HL-60 (cell line): ENCODE measurements around the gene ANKRD55.
"Not testable (repeated sequence)": the region's sequence is repeated elsewhere in the genome, so short reads cannot be mapped to it uniquely, and the experiment has no call there.

ENCODE experiments used
- DNase-seq, 2 experiments: peaks; one replicate each; pipeline ENCODE4 v3.0.0-alpha.2; 2010 to 2020; ENCODE audit warnings: low read depth in 1 of 2, low spot score in 1 of 2
- H3K27ac ChIP-seq: fragments of 250-450 bp; sonication (Bioruptor Pico); replicated peaks from 2 replicates; pipeline ENCODE4 v1.5.1; 2020; ENCODE audit warnings: mild to moderate bottlenecking, moderate library complexity
- H3K27me3 ChIP-seq: fragments of 250-450 bp; sonication (Bioruptor Pico); 2 replicates; pipeline ENCODE4 v1.5.1; 2021; ENCODE audit warnings: mild to moderate bottlenecking, moderate library complexity; ENCODE audit not compliant: insufficient read depth, poor library complexity, severe bottlenecking
- H3K4me3 ChIP-seq: replicated peaks from 2 replicates; pipeline ENCODE4 v1.5.1; 2011; ENCODE audit warnings: mild to moderate bottlenecking, control low read depth, low read length; ENCODE audit not compliant: insufficient read depth
- CTCF ChIP-seq: IDR thresholded peaks from one replicate; pipeline ENCODE4 v1.5.1; 2011; ENCODE audit warnings: low read length, control low read depth, inconsistent platforms; ENCODE audit not compliant: insufficient read depth
- GABPA ChIP-seq: IDR thresholded peaks from 2 replicates; pipeline ENCODE4 v1.6.1; 2012; ENCODE audit warnings: low read depth
- POLR2AphosphoS5 ChIP-seq: IDR thresholded peaks from 2 replicates; pipeline ENCODE4 v1.6.1; 2012; ENCODE audit warnings: low read depth
- REST ChIP-seq: IDR thresholded peaks from 2 replicates; pipeline ENCODE4 v1.6.1; 2012; ENCODE audit warnings: low read depth; ENCODE audit not compliant: insufficient replicate concordance
- SPI1 ChIP-seq: IDR thresholded peaks from 2 replicates; pipeline ENCODE4 v1.6.1; 2012; ENCODE audit warnings: low read depth, mild to moderate bottlenecking, borderline replicate concordance

ANKRD55 gene

GRCh38 chr5:56080375-56081052, 152.6 kb downstream of the ANKRD55 start:
- H3K4me3 ChIP-seq: no peak overlapping the region
- DNase-seq: no peak
- no peak overlapping the region for H3K27ac ChIP-seq
- no peaks in the 10 kb centered on the region for H3K27me3 ChIP-seq
- TF ChIP-seq POLR2AphosphoS5: no peak
- TF ChIP-seq REST: no peak
- no peak for TF ChIP-seq GABPA
- no peak for TF ChIP-seq CTCF
- no peak for TF ChIP-seq SPI1

GRCh38 chr5:56079157-56079500, 154.0 kb downstream of the ANKRD55 start:
- H3K27me3 ChIP-seq, H3K4me3 ChIP-seq, H3K27ac ChIP-seq, DNase-seq: not testable (repeated sequence)

GRCh38 chr5:56078278-56079156, 154.6 kb downstream of the ANKRD55 start:
- H3K27me3 ChIP-seq: no peaks in the 10 kb centered on the region

More at GRCh38 chr5:56078278-56079156, 154.6 kb downstream of the ANKRD55 start:
- no peak overlapping the region for H3K27ac ChIP-seq
- TF ChIP-seq POLR2AphosphoS5: no peak
- TF ChIP-seq SPI1: no peak
- TF ChIP-seq GABPA: no peak
- no peak for TF ChIP-seq REST
- TF ChIP-seq CTCF: no peak
- no peak for DNase-seq
- H3K4me3 ChIP-seq: no peak overlapping the region
